SU-DHL-6 (cell line): ENCODE data around the gene SDC3.

Experiments
- H2AFZ ChIP-seq: fragments of 200-600 bp; sonication (generic); 2 replicates; pipeline ENCODE4 v1.6.1; 2014; ENCODE audit warnings: low read depth, mild to moderate bottlenecking, moderate library complexity, mixed read lengths, antibody characterized with exemption, low read length; ENCODE audit not compliant: severe bottlenecking
- H3F3A ChIP-seq: fragments of 200-600 bp; shearing (Covaris generic); 2 replicates; pipeline ENCODE4 v1.6.0; 2016; ENCODE audit warnings: antibody characterized with exemption, mild to moderate bottlenecking; ENCODE audit not compliant: insufficient read depth
- H3K27ac ChIP-seq: fragments of 200-600 bp; sonication (generic); 2 replicates; pipeline ENCODE4 v1.5.1; 2016; ENCODE audit warnings: low read depth, mild to moderate bottlenecking, low read length, moderate library complexity, mixed read lengths
- H3K27me3 ChIP-seq: fragments of 200-600 bp; sonication (generic), shearing (Covaris generic); 2 replicates; pipeline ENCODE4 v1.6.0; 2014; ENCODE audit warnings: mild to moderate bottlenecking, low read length
- H3K36me3 ChIP-seq: fragments of 200-600 bp; sonication (generic); 2 replicates; pipeline ENCODE4 v1.6.1; 2014; ENCODE audit warnings: mild to moderate bottlenecking, low read length, mixed read lengths
- H3K4me2 ChIP-seq: fragments of 300-600, 200-600 bp; shearing (Covaris generic), sonication (generic); 2 replicates; pipeline ENCODE4 v1.6.0; 2014; ENCODE audit warnings: low read length, low read depth, mild to moderate bottlenecking; ENCODE audit not compliant: poor library complexity, severe bottlenecking
- H3K4me3 ChIP-seq: fragments of 200-600 bp; sonication (generic); 2 replicates; pipeline ENCODE4 v1.5.1; 2014; ENCODE audit warnings: antibody characterized with exemption, low read length, mild to moderate bottlenecking, mixed read lengths; ENCODE audit not compliant: insufficient read depth, poor library complexity, severe bottlenecking
- H3K79me2 ChIP-seq: fragments of 200-600 bp; sonication (generic); 2 replicates; pipeline ENCODE4 v1.6.1; 2014; ENCODE audit warnings: mild to moderate bottlenecking, low read length, moderate library complexity; ENCODE audit not compliant: insufficient read depth
- H3K9ac ChIP-seq: fragments of 200-600 bp; sonication (generic); 2 replicates; pipeline ENCODE4 v1.7.0; 2014; ENCODE audit warnings: mild to moderate bottlenecking, low read length
- H3K9me2 ChIP-seq: fragments of 200-600 bp; sonication (generic); replicated peaks from 2 replicates; pipeline ENCODE4 v1.6.1; 2014; ENCODE audit warnings: low read length; ENCODE audit not compliant: insufficient read depth
- H3K9me3 ChIP-seq: fragments of 200-600 bp; sonication (generic); 2 replicates; pipeline ENCODE4 v1.6.1; 2014; ENCODE audit warnings: low read length, mixed read lengths; ENCODE audit not compliant: insufficient read depth
- H4K20me1 ChIP-seq: fragments of 200-600 bp; sonication (generic); 2 replicates; pipeline ENCODE4 v1.6.1; 2014; ENCODE audit warnings: low read depth, mild to moderate bottlenecking, antibody characterized with exemption, low read length, moderate library complexity, mixed read lengths
- EZH2phosphoT487 ChIP-seq: fragments of 200-600 bp; sonication (generic), shearing (Covaris generic); conservative IDR thresholded peaks from 2 replicates; pipeline ENCODE4 v1.6.1; 2018; ENCODE audit warnings: mild to moderate bottlenecking, antibody characterized with exemption, low read length, moderate library complexity, mixed read lengths
- TF ChIP-seq, protein P1 (sequence below): fragments of 200-600 bp; sonication (generic); IDR thresholded peaks from one replicate; pipeline ENCODE4 v1.5.1; 2017; ENCODE audit warnings: antibody characterized with exemption, mild to moderate bottlenecking, low read length, moderate library complexity; ENCODE audit not compliant: insufficient read depth, poor library complexity, severe bottlenecking

SDC3 gene

GRCh38 chr1:30901798-30902581 lies 6.6 kb downstream of the SDC3 start:
- Histone ChIP-seq H3K27me3 (no peaks in the 10 kb centered on the region), H3K36me3 (no peaks in the 10 kb centered on the region), H4K20me1 (no peaks in the 10 kb centered on the region), H3K9ac (no peak overlapping the region), H2AFZ (no peak overlapping the region), H3K27ac (no peak overlapping the region), H3K4me2 (no peak overlapping the region), H3K9me2 (no peaks in the 10 kb centered on the region), H3K79me2 (no peaks in the 10 kb centered on the region), H3F3A (no peaks in the 10 kb centered on the region), H3K4me3 (no peak overlapping the region), H3K9me3 (no peaks in the 10 kb centered on the region)
- TF ChIP-seq, protein P1, sequence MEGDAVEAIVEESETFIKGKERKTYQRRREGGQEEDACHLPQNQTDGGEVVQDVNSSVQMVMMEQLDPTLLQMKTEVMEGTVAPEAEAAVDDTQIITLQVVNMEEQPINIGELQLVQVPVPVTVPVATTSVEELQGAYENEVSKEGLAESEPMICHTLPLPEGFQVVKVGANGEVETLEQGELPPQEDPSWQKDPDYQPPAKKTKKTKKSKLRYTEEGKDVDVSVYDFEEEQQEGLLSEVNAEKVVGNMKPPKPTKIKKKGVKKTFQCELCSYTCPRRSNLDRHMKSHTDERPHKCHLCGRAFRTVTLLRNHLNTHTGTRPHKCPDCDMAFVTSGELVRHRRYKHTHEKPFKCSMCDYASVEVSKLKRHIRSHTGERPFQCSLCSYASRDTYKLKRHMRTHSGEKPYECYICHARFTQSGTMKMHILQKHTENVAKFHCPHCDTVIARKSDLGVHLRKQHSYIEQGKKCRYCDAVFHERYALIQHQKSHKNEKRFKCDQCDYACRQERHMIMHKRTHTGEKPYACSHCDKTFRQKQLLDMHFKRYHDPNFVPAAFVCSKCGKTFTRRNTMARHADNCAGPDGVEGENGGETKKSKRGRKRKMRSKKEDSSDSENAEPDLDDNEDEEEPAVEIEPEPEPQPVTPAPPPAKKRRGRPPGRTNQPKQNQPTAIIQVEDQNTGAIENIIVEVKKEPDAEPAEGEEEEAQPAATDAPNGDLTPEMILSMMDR: no peak
- no peak for TF ChIP-seq EZH2phosphoT487

- no peaks in the 10 kb centered on the region for H3K9me3 ChIP-seq
- no peaks in the 10 kb centered on the region for H3K36me3 ChIP-seq
- no peaks in the 10 kb centered on the region for H3F3A ChIP-seq
- H3K4me3 ChIP-seq: no peak overlapping the region
- no peak overlapping the region for H3K27ac ChIP-seq
- no peak overlapping the region for H3K4me2 ChIP-seq
- no peak overlapping the region for H3K9ac ChIP-seq
- no peak overlapping the region for H2AFZ ChIP-seq
- H3K27me3 ChIP-seq: no peaks in the 10 kb centered on the region
- no peaks in the 10 kb centered on the region for H4K20me1 ChIP-seq
- no peaks in the 10 kb centered on the region for H3K79me2 ChIP-seq
- H3K9me2 ChIP-seq: no peaks in the 10 kb centered on the region
- TF ChIP-seq, protein P1: no peak
- no peak for TF ChIP-seq EZH2phosphoT487
These were observed 7.5 kb downstream of the SDC3 start for GRCh38 chr1:30900931-30901560.

- TF ChIP-seq EZH2phosphoT487: no peak
- TF ChIP-seq, protein P1: no peak
- H3K27me3 ChIP-seq: no peaks in the 10 kb centered on the region
- no peaks in the 10 kb centered on the region for H3K36me3 ChIP-seq
These were observed 8.1 kb downstream of the SDC3 start for GRCh38 chr1:30900486-30900885.

More at GRCh38 chr1:30900486-30900885, 8.1 kb downstream of the SDC3 start:
- Histone ChIP-seq H2AFZ (no peak overlapping the region), H3F3A (no peaks in the 10 kb centered on the region), H3K9ac (no peak overlapping the region), H3K27ac (no peak overlapping the region), H4K20me1 (no peaks in the 10 kb centered on the region), H3K4me3 (no peak overlapping the region), H3K9me2 (no peaks in the 10 kb centered on the region), H3K9me3 (no peaks in the 10 kb centered on the region), H3K4me2 (no peak overlapping the region), H3K79me2 (no peaks in the 10 kb centered on the region)
